Measurements from ENCODE around the gene ZFYVE19.

Gene ZFYVE19

GRCh38 chr15:40807028-40807887 is at the start of gene ZFYVE19, which contains the start of gene DNAJC17:
TSS of gene ZFYVE19 (plus strand) at chr15:40807089. CDS start at chr15:40807590, 501 bp downstream.
TSS of gene DNAJC17 (minus strand) at chr15:40807473. CDS start at chr15:40807446, 27 bp downstream.
- no peak for TF ChIP-seq CTCF (conservative IDR thresholded peaks at IDR 0.05; ENCODE audit: control insufficient read depth, insufficient read depth, low read depth, low read length)
- H3K4me3 ChIP-seq (ENCODE audit: control insufficient read depth, low read depth, low read length): peak within 1 kb of the TSS; percentile 99
- DNase-seq (ENCODE audit: low read depth): peak; percentile 98

GRCh38 chr15:40759961-40760360 is 46.9 kb upstream of the ZFYVE19 start:
- TF ChIP-seq CTCF (conservative IDR thresholded peaks at IDR 0.05; ENCODE audit: control insufficient read depth, insufficient read depth, low read depth, low read length): no peak
- DNase-seq (ENCODE audit: low read depth): no peak
- H3K4me3 ChIP-seq (ENCODE audit: control insufficient read depth, low read depth, low read length): no peak overlapping the region

GRCh38 chr15:40762919-40763800 is 43.7 kb upstream of the ZFYVE19 start:
- H3K4me3 ChIP-seq (ENCODE audit: control insufficient read depth, low read depth, low read length): peak overlapping the region; percentile 46
- no peak for TF ChIP-seq CTCF (conservative IDR thresholded peaks at IDR 0.05; ENCODE audit: control insufficient read depth, insufficient read depth, low read depth, low read length)
- DNase-seq (ENCODE audit: low read depth): peak; percentile 33

- peak within 1 kb of the TSS; percentile 46 for H3K4me3 ChIP-seq (ENCODE audit: control insufficient read depth, low read depth, low read length)
- DNase-seq (ENCODE audit: low read depth): peak; percentile 33
- no peak for TF ChIP-seq CTCF (conservative IDR thresholded peaks at IDR 0.05; ENCODE audit: control insufficient read depth, insufficient read depth, low read depth, low read length)
These were observed 42.9 kb upstream of the ZFYVE19 start, which contains the start of gene GCHFR for GRCh38 chr15:40763801-40764628. TSS of gene GCHFR (plus strand) at chr15:40764068. CDS start at chr15:40764181, 113 bp downstream.

GRCh38 chr15:40764629-40765103 is 42.2 kb upstream of the ZFYVE19 start:
- H3K4me3 ChIP-seq (ENCODE audit: control insufficient read depth, low read depth, low read length): peak overlapping the region; percentile 46
- no peak for TF ChIP-seq CTCF (conservative IDR thresholded peaks at IDR 0.05; ENCODE audit: control insufficient read depth, insufficient read depth, low read depth, low read length)
- peak; percentile 4 for DNase-seq (ENCODE audit: low read depth)

Data from fibroblast of mammary gland (primary cell).